ENCODE results near the gene USP33. TPM values are rescaled to one million over a fixed set of nuclear protein-coding genes. Genes with fewer than 3 reads are reported as not detected.

Gene USP33
- total RNA-seq, 1 donor from 2014 or later: 63.6 TPM

DNA sequence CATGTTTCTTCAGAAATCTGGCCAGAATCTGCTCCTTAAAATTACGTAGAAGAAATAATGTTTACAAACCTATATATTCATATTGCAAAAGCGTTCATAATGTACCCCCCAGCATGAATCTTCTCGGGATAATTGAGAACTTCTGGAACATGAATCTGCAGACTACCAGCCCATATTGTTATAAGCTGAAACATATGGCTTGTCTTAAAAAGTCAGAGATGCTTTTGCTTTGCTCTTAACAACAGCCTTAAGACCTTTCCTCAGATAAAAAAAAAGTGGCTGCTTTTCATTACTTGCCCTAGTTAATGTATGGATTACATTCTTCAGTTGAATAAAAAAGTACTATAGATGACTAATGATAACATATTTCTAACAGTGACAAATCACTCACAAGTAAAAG is 62.2 kb downstream of the USP33 start:
- ATAC-seq (no peak), DNase-seq (no peak)
- intact Hi-C loops (cut with DNase I): no loop called here
- H3K9me3 ChIP-seq: no peaks in the 10 kb centered on the region
- H3K36me3 ChIP-seq: peaks cover 62% of the 10 kb centered on the region
- no peaks in the 10 kb centered on the region for H3K27me3 ChIP-seq
- TF ChIP-seq, protein P1, sequence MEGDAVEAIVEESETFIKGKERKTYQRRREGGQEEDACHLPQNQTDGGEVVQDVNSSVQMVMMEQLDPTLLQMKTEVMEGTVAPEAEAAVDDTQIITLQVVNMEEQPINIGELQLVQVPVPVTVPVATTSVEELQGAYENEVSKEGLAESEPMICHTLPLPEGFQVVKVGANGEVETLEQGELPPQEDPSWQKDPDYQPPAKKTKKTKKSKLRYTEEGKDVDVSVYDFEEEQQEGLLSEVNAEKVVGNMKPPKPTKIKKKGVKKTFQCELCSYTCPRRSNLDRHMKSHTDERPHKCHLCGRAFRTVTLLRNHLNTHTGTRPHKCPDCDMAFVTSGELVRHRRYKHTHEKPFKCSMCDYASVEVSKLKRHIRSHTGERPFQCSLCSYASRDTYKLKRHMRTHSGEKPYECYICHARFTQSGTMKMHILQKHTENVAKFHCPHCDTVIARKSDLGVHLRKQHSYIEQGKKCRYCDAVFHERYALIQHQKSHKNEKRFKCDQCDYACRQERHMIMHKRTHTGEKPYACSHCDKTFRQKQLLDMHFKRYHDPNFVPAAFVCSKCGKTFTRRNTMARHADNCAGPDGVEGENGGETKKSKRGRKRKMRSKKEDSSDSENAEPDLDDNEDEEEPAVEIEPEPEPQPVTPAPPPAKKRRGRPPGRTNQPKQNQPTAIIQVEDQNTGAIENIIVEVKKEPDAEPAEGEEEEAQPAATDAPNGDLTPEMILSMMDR (IDR thresholded peaks at IDR 0.05): no peak
- no peaks in the 10 kb centered on the region for H3K4me1 ChIP-seq
- no peak overlapping the region for H3K27ac ChIP-seq
- H3K4me3 ChIP-seq: no peak overlapping the region

DNA sequence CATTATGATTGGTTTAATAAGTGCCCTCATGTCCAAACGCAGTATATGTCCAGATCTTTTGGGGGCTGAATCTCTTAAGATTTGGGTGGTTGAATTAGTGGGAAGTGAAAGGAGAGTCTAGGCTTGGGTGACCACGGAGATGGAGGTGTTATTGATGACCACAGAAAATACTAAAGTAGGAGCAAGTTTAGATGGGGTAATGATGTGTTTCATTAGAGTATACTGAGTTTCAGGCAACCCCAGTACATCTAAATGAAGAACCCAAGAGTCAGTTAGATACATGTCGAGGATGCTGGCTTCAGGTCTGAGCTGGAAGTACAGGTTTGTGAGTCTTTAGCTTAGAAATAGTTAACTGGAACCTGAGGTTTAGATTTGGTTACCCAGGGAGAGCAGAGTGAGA is 70.7 kb downstream of the USP33 start:
- TF ChIP-seq, protein P1 (IDR thresholded peaks at IDR 0.05): no peak
- Histone ChIP-seq H3K9me3 (no peaks in the 10 kb centered on the region), H3K27ac (no peak overlapping the region), H3K36me3 (peaks cover 5% of the 10 kb centered on the region), H3K4me3 (no peak overlapping the region), H3K27me3 (no peaks in the 10 kb centered on the region), H3K4me1 (peaks cover 2% of the 10 kb centered on the region)
- DNase-seq: no peak
- no peak for ATAC-seq
- intact Hi-C loops (cut with DNase I): no loop called here

DNA sequence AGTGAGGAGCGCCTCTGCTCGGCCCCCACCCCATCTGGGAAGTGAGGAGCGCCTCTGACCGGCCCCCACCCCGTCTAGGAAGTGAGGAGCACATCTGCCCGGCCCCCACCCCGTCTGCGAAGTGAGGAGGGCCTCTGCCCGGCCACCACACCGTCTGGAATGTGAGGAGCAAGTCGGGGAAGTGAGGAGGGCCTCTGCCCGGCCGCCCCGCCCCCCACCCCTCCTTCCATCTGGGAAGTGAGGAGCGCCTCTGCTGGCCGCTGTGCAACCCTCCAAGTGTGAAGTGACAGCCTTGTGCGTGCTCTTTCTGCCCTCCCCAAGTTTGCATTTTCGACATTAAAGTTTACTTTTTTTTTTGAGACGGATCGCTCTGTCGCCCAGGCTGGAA is 72.1 kb downstream of the USP33 start:
- H3K27me3 ChIP-seq: no peaks in the 10 kb centered on the region
- intact Hi-C loops (cut with DNase I): no loop called here
- peaks cover 7% of the 10 kb centered on the region for H3K4me1 ChIP-seq
- DNase-seq (peak; percentile 70), ATAC-seq (no peak)
- H3K9me3 ChIP-seq: no peaks in the 10 kb centered on the region
- no peaks in the 10 kb centered on the region for H3K36me3 ChIP-seq
- no peak overlapping the region for H3K27ac ChIP-seq
- H3K4me3 ChIP-seq: peak overlapping the region; percentile 36
- TF ChIP-seq, protein P1 (IDR thresholded peaks at IDR 0.05): peak; percentile 18

DNA sequence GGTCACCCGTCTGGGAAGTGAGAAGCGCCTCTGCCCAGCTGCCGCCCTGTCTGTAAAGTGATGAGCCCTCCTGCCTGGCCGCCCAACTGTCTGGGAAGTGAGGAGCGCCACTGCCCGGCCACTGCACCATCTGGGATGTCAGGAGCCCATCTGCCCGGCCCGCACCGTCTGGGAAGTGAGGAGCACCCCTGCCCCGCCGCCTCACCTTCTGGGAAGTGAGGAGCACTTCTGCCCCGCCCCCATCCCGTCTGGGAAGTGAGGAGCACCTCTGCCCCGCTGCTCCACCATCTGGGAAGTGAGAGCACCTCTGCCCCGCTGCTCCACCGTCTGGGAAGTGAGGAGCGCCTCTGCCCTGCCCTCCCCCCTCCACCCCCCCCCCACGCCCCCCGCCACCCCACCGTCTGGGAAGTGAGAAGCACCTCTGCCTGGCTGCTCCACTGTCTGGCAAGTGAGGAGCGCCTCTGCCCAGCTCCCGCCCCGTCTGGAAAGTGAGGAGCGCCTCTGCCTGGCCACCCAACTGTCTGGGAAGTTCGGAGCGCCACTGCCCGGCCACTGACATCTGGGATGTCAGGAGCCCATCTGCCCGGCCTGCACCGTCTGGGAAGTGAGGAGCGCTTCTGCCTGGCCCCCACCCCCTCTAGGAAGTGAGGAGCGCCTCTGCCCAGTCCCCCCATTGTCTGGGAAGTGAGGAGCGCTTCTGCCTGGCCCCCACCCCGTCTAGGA is 72.7 kb downstream of the USP33 start:
- no peaks in the 10 kb centered on the region for H3K9me3 ChIP-seq
- intact Hi-C loops (cut with DNase I): no loop called here
- ATAC-seq: no peak
- no peaks in the 10 kb centered on the region for H3K27me3 ChIP-seq
- TF ChIP-seq, protein P1 (IDR thresholded peaks at IDR 0.05): no peak
- H3K4me3 ChIP-seq: no peak overlapping the region
- DNase-seq: peak; percentile 66
- no peak overlapping the region for H3K27ac ChIP-seq
- H3K4me1 ChIP-seq: peaks cover 7% of the 10 kb centered on the region
- H3K36me3 ChIP-seq: no peaks in the 10 kb centered on the region

DNA sequence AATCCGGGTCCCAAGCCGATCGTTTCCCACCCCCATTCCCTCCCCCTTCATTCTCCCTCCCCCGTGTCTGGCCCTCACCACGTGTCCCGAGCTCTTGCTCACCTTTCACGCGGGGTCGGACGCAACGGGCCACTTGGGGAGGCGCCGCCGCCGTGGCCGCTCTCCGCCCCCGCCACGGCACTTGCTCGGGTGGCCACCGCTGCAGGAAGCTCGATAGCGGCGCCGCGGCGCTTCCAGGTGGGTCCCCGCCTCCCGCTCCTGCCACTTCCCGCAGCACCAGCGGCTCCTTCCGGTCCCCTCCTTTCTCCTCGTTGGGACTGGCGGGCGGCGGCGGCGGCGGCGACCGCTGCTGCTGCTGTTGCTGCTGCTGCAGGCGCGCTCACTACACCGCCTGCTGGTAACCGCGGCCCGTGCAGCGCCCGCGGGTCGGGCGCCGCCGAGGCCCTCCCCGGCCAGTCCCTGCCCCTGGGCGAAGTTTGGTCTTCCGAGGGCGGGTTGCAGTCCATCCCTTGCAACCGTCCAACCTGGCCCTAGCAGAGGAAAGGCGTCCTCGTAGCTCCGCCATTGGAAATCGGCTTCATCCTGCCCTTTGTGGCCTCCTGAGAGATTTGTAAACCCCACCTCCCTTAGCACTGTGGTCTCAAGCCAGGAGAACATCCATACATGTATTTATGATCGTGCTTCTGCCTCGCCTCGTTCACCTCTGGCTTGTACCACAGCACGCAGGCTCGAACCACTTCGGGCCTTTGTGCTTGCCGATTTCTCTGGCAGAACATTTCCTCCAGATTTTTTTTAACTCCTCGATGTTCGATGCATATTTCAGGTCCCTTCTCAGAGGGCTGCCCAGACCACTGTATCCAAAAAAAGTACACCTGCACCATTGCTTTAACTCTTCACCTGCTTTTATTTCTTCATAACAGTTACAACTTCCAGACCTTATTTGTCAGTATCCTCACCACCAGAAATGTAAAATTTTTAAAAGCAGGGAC is 76.2 kb downstream of the USP33 start:
- Histone ChIP-seq H3K4me1 (peaks cover 30% of the 10 kb centered on the region), H3K4me3 (peak overlapping the region; percentile 84), H3K9me3 (no peaks in the 10 kb centered on the region), H3K27ac (peak overlapping the region; percentile 95), H3K27me3 (no peaks in the 10 kb centered on the region), H3K36me3 (no peaks in the 10 kb centered on the region)
- DNase-seq (peak; percentile 97), ATAC-seq (peak; percentile 96)
- intact Hi-C loops (cut with DNase I): no loop called here
- TF ChIP-seq, protein P1 (IDR thresholded peaks at IDR 0.05): peak; percentile 93

All from upper lobe of right lung (tissue), 1 donor.